H9 (cell line): Measurements from ENCODE around the gene FLG2. TPM values are rescaled to one million over a fixed set of nuclear protein-coding genes. Genes with fewer than 3 reads are reported as not detected.

Source experiments
- DNase-seq: peaks from one replicate; pipeline ENCODE4 v3.0.0-alpha.2; 2017
- H2AFZ ChIP-seq: one replicate; pipeline ENCODE4 v1.6.1; 2013; ENCODE audit warnings: mild to moderate bottlenecking, low read length, control low read depth, moderate library complexity
- H2AK5ac ChIP-seq: 2 replicates; pipeline ENCODE4 v1.6.1; 2013; ENCODE audit warnings: low read length, control low read depth, mixed read lengths; ENCODE audit not compliant: insufficient read length
- H2BK120ac ChIP-seq: one replicate; pipeline ENCODE4 v1.6.1; 2013; ENCODE audit warnings: low read depth, mild to moderate bottlenecking, low read length, control low read depth, inconsistent platforms; ENCODE audit not compliant: poor library complexity, severe bottlenecking
- H2BK12ac ChIP-seq: 2 replicates; pipeline ENCODE4 v1.6.1; 2013; ENCODE audit warnings: low read length, control low read depth, mixed read lengths, low read depth; ENCODE audit not compliant: insufficient read length
- H2BK15ac ChIP-seq: 2 replicates; pipeline ENCODE4 v1.6.1; 2013; ENCODE audit warnings: low read depth, low read length, control low read depth
- H2BK20ac ChIP-seq: one replicate; pipeline ENCODE4 v1.6.1; 2013; ENCODE audit warnings: low read depth, mild to moderate bottlenecking, low read length, control low read depth, inconsistent platforms; ENCODE audit not compliant: poor library complexity, severe bottlenecking
- H2BK5ac ChIP-seq: 2 replicates; pipeline ENCODE4 v1.6.1; 2013; ENCODE audit warnings: low read length, control low read depth, mixed read lengths; ENCODE audit not compliant: insufficient read length
- H3K14ac ChIP-seq: 2 replicates; pipeline ENCODE4 v1.6.1; 2013; ENCODE audit warnings: low read length, control low read depth; ENCODE audit not compliant: insufficient read depth
- H3K18ac ChIP-seq: 2 replicates; pipeline ENCODE4 v1.6.1; 2013; ENCODE audit warnings: low read depth, mild to moderate bottlenecking, mixed read lengths, low read length, control low read depth; ENCODE audit not compliant: insufficient read length
- H3K23ac ChIP-seq: 2 replicates; pipeline ENCODE4 v1.6.1; 2013; ENCODE audit warnings: low read length, control low read depth, mixed read lengths, low read depth; ENCODE audit not compliant: insufficient read length
- H3K23me2 ChIP-seq: 2 replicates; pipeline ENCODE4 v1.6.1; 2013; ENCODE audit warnings: low read depth, mild to moderate bottlenecking, mixed read lengths, low read length, control low read depth; ENCODE audit not compliant: insufficient read length, poor library complexity, severe bottlenecking
- H3K27ac ChIP-seq: 2 replicates; pipeline ENCODE4 v1.5.1; 2013; ENCODE audit warnings: low read length, control low read depth, mixed read lengths, low read depth; ENCODE audit not compliant: insufficient read length
- H3K27me3 ChIP-seq: 2 replicates; pipeline ENCODE4 v1.6.1; 2013; ENCODE audit warnings: low read length, control low read depth, inconsistent platforms; ENCODE audit not compliant: insufficient read depth
- H3K4ac ChIP-seq: 2 replicates; pipeline ENCODE4 v1.6.1; 2013; ENCODE audit warnings: low read depth, mild to moderate bottlenecking, control low read depth, inconsistent platforms, low read length, moderate library complexity
- H3K4me1 ChIP-seq: 2 replicates; pipeline ENCODE4 v1.6.1; 2013; ENCODE audit warnings: low read length, control low read depth, inconsistent platforms; ENCODE audit not compliant: insufficient read depth
- H3K4me2 ChIP-seq: 2 replicates; pipeline ENCODE4 v1.6.1; 2013; ENCODE audit warnings: low read length, control low read depth, mixed read lengths; ENCODE audit not compliant: insufficient read length, insufficient read depth
- H3K56ac ChIP-seq: 2 replicates; pipeline ENCODE4 v1.6.1; 2013; ENCODE audit warnings: low read depth, mild to moderate bottlenecking, mixed read lengths, low read length, control low read depth; ENCODE audit not compliant: insufficient read length
- H3K79me1 ChIP-seq: 2 replicates; pipeline ENCODE4 v1.6.1; 2013; ENCODE audit warnings: low read depth, mild to moderate bottlenecking, moderate library complexity, low read length, control low read depth, inconsistent platforms; ENCODE audit not compliant: insufficient read depth, poor library complexity, severe bottlenecking
- H3K79me2 ChIP-seq: 2 replicates; pipeline ENCODE4 v1.6.1; 2013; ENCODE audit warnings: low read length, control low read depth, inconsistent platforms; ENCODE audit not compliant: insufficient read depth
- H3K9ac ChIP-seq: 2 replicates; pipeline ENCODE4 v1.6.1; 2013; ENCODE audit warnings: low read length, control low read depth, mixed read lengths; ENCODE audit not compliant: insufficient read length; ENCODE audit errors: extremely low read depth
- H3K9me3 ChIP-seq: one replicate; pipeline ENCODE4 v1.6.1; 2013; ENCODE audit warnings: low read depth, low read length, inconsistent platforms; ENCODE audit not compliant: control insufficient read depth
- H3T11ph ChIP-seq: one replicate; pipeline ENCODE4 v1.6.1; 2013; ENCODE audit warnings: mild to moderate bottlenecking, low read length, control low read depth, inconsistent platforms
- H4K20me1 ChIP-seq: one replicate; pipeline ENCODE4 v1.6.1; 2013; ENCODE audit not compliant: control insufficient read depth, insufficient read length, insufficient read depth
- H4K5ac ChIP-seq: 2 replicates; pipeline ENCODE4 v1.6.1; 2013; ENCODE audit warnings: low read depth, mild to moderate bottlenecking, mixed read lengths, low read length, control low read depth; ENCODE audit not compliant: insufficient read length
- H4K8ac ChIP-seq: replicated peaks from 2 replicates; pipeline ENCODE4 v1.6.1; 2013; ENCODE audit warnings: low read length, control low read depth, mixed read lengths, low read depth; ENCODE audit not compliant: insufficient read length
- H4K91ac ChIP-seq: 2 replicates; pipeline ENCODE4 v1.6.1; 2013; ENCODE audit warnings: low read depth, mild to moderate bottlenecking, moderate library complexity, mixed read lengths, low read length, control low read depth; ENCODE audit not compliant: insufficient read length
- H3K27ac Mint-ChIP-seq, 3 experiments: 2 replicates in 2 of 3; 3 replicates in 1 of 3; pipeline ENCODE4 v1.8.0; 2020 to 2021; ENCODE audit warnings: mixed read lengths in 3 of 3, mild to moderate bottlenecking in 1 of 3, moderate library complexity in 1 of 3
- H3K27me3 Mint-ChIP-seq: 2 replicates; pipeline ENCODE4 v1.8.0; 2021; ENCODE audit warnings: low read depth, mild to moderate bottlenecking, moderate library complexity, mixed read lengths
- H3K36me3 Mint-ChIP-seq, 3 experiments: 2 replicates in 2 of 3; 3 replicates in 1 of 3; pipeline ENCODE4 v1.8.0; 2020 to 2021; ENCODE audit warnings: low read depth in 3 of 3, mixed read lengths in 3 of 3; ENCODE audit not compliant: insufficient read depth in 1 of 3
- H3K4me1 Mint-ChIP-seq, 2 experiments: 2 replicates each; pipeline ENCODE4 v1.8.0; 2020; ENCODE audit warnings: mixed read lengths in 2 of 2
- H3K4me3 Mint-ChIP-seq, 2 experiments: 2 replicates in 1 of 2; 3 replicates in 1 of 2; pipeline ENCODE4 v1.8.0; 2020 to 2021; ENCODE audit warnings: mild to moderate bottlenecking in 2 of 2, mixed read lengths in 2 of 2, moderate library complexity in 1 of 2
- H3K9me3 Mint-ChIP-seq, 2 experiments: 2 replicates in 1 of 2; 3 replicates in 1 of 2; pipeline ENCODE4 v1.8.0; 2020; ENCODE audit warnings: mild to moderate bottlenecking in 2 of 2, mixed read lengths in 2 of 2, moderate library complexity in 1 of 2
- CTCF ChIP-seq: fragments of 200-600 bp; sonication (generic); conservative IDR thresholded peaks from 3 replicates; pipeline ENCODE4 v1.8.0; 2021; ENCODE audit warnings: antibody characterized with exemption, mild to moderate bottlenecking
- WGBS: extraction: QIAGEN DNeasy Blood & Tissue Kit; methylation state at CpG from one replicate; pipeline ENCODE4 v1.1.7; 2013; ENCODE audit warnings: missing lambda C conversion rate, low lambda C conversion rate, mixed read lengths; ENCODE audit not compliant: insufficient read length; ENCODE audit errors: extremely low coverage; 5-methylcytosine and 5-hydroxymethylcytosine counted together
- total RNA-seq: library from RNA; stranded (reverse); gene quantifications from 2 replicates; pipeline ENCODE4 v1.2.1, GENCODE V29; 2021

Gene FLG2
- total RNA-seq, 1 experiment from 2014 or later = not detected

GRCh38 chr1:152386940-152387339 is 27.1 kb upstream of the FLG2 start:
- H2BK12ac ChIP-seq = no peak overlapping the region
- no peaks in the 10 kb centered on the region for H4K20me1 ChIP-seq
- no CpG with 5 or more reads among the region's 2 CpGs for WGBS
- H3K4me2 ChIP-seq = no peak overlapping the region
- no peaks in the 10 kb centered on the region for H3K23me2 ChIP-seq
- H3K14ac ChIP-seq = no peak overlapping the region
- H2BK120ac ChIP-seq = no peak overlapping the region
- H3K9me3 ChIP-seq = peaks cover 40% of the 10 kb centered on the region
- no peaks in the 10 kb centered on the region for H3K4me1 Mint-ChIP-seq
- no peaks in the 10 kb centered on the region for H3K27me3 ChIP-seq
- TF ChIP-seq CTCF = no peak
- H3K23ac ChIP-seq = no peak overlapping the region
- H2BK15ac ChIP-seq = no peak overlapping the region
- peaks cover 0 to 23% (median 1%) of the 10 kb centered on the region in 3 experiments; a peak in 4 of 7 replicates for H3K36me3 Mint-ChIP-seq
- no peak overlapping the region for H3K4ac ChIP-seq
- H3K27ac ChIP-seq = no peak overlapping the region
- no peaks in the 10 kb centered on the region for H3K4me1 ChIP-seq
- no peak for DNase-seq
- no peak overlapping the region for H2BK5ac ChIP-seq
- no peaks in the 10 kb centered on the region for H3K79me2 ChIP-seq
- no peak overlapping the region for H3K18ac ChIP-seq
- no peak overlapping the region for H2AK5ac ChIP-seq
- H3K27me3 Mint-ChIP-seq = no peaks in the 10 kb centered on the region; the same call in 1 of the 2 replicates
- H3T11ph ChIP-seq = no peak overlapping the region
- H4K8ac ChIP-seq = no peak overlapping the region
- no peak overlapping the region for H3K27ac Mint-ChIP-seq
- no peak overlapping the region for H3K9ac ChIP-seq
- no peak overlapping the region for H4K91ac ChIP-seq
- H3K4me3 Mint-ChIP-seq = no peak overlapping the region
- no peak overlapping the region for H3K56ac ChIP-seq
- H2AFZ ChIP-seq = no peak overlapping the region
- H3K9me3 Mint-ChIP-seq = peaks cover 87 to 89% of the 10 kb centered on the region in 2 experiments
- H2BK20ac ChIP-seq = no peak overlapping the region
- H3K79me1 ChIP-seq = no peaks in the 10 kb centered on the region
- no peak overlapping the region for H4K5ac ChIP-seq
